Liver (tissue), 9 donors: ENCODE results near the gene TBX19. TPM values are rescaled to one million over a fixed set of nuclear protein-coding genes. Genes with fewer than 3 reads are reported as not detected.

Experiments used
- DNase-seq: peaks from one replicate; pipeline ENCODE4 v3.0.0-alpha.2; 2017; ENCODE audit warnings: low spot score
- H3K27ac ChIP-seq, 2 donors: one replicate each; pipeline ENCODE4 v1.7.0; 2013; ENCODE audit warnings: inconsistent platforms in 2 of 2, low read length in 2 of 2, control low read depth in 1 of 2, low read depth in 1 of 2, mild to moderate bottlenecking in 1 of 2
- H3K27me3 ChIP-seq, 4 donors: one replicate each; pipeline versions ENCODE4 v1.6.1 to v1.7.0; 2013; ENCODE audit warnings: low read length in 3 of 4, inconsistent platforms in 1 of 4, mild to moderate bottlenecking in 1 of 4, moderate library complexity in 1 of 4; ENCODE audit not compliant: control insufficient read depth in 4 of 4, insufficient read depth in 4 of 4
- H3K36me3 ChIP-seq, 4 donors: one replicate each; pipeline versions ENCODE4 v1.6.1 to v1.7.0; 2013; ENCODE audit warnings: low read length in 3 of 4, mild to moderate bottlenecking in 3 of 4, low read depth in 1 of 4, moderate library complexity in 1 of 4; ENCODE audit not compliant: control insufficient read depth in 4 of 4, insufficient read depth in 3 of 4
- H3K4me1 ChIP-seq, 4 donors: one replicate each; pipeline versions ENCODE4 v1.6.1 to v1.7.0; 2013; ENCODE audit warnings: low read length in 3 of 4, mild to moderate bottlenecking in 3 of 4, moderate library complexity in 1 of 4; ENCODE audit not compliant: control insufficient read depth in 4 of 4, insufficient read depth in 4 of 4
- H3K4me3 ChIP-seq, 3 donors: one replicate each; pipeline versions ENCODE4 v1.6.1 to v1.7.0; 2013; ENCODE audit warnings: low read length in 3 of 3, control low read depth in 1 of 3, low read depth in 1 of 3, mild to moderate bottlenecking in 1 of 3
- H3K9ac ChIP-seq, 2 donors: one replicate each; pipeline ENCODE4 v1.7.0; 2013; ENCODE audit warnings: low read length in 2 of 2, mild to moderate bottlenecking in 2 of 2, moderate library complexity in 2 of 2, control low read depth in 1 of 2, low read depth in 1 of 2
- H3K9me3 ChIP-seq, 4 donors: one replicate each; pipeline versions ENCODE4 v1.6.1 to v1.7.0; 2013; ENCODE audit warnings: low read length in 3 of 4; ENCODE audit not compliant: control insufficient read depth in 4 of 4
- CTCF ChIP-seq: fragments of 150-350 bp; IDR thresholded peaks from 2 replicates; pipeline ENCODE4 v1.5.1; 2017; ENCODE audit warnings: improper control_type of control experiment, low read depth, low read length; ENCODE audit not compliant: missing input control
- EGR1 ChIP-seq, 2 donors: IDR thresholded peaks; 2 replicates each; pipeline ENCODE4 v1.6.1; 2016 to 2018; ENCODE audit warnings: antibody characterized with exemption in 2 of 2, low read depth in 2 of 2
- FOXA1 ChIP-seq: IDR thresholded peaks from 2 replicates; pipeline ENCODE4 v1.6.1; 2016; ENCODE audit warnings: antibody characterized with exemption
- FOXA2 ChIP-seq: IDR thresholded peaks from 2 replicates; pipeline ENCODE4 v1.6.1; 2016; ENCODE audit warnings: antibody characterized with exemption
- HNF4A ChIP-seq, 2 donors: conservative IDR thresholded peaks; 2 replicates each; pipeline ENCODE4 v1.6.1; 2016; ENCODE audit warnings: antibody characterized with exemption in 2 of 2, mild to moderate bottlenecking in 2 of 2
- JUND ChIP-seq, 2 donors: IDR thresholded peaks; 2 replicates each; pipeline ENCODE4 v1.6.1; 2016; ENCODE audit warnings: antibody characterized with exemption in 2 of 2
- MAX ChIP-seq: IDR thresholded peaks from 2 replicates; pipeline ENCODE4 v1.6.1; 2016; ENCODE audit warnings: antibody characterized with exemption
- RAD21 ChIP-seq, 2 donors: IDR thresholded peaks; 2 replicates each; pipeline ENCODE4 v1.6.1; 2016; ENCODE audit warnings: antibody characterized with exemption in 2 of 2, mild to moderate bottlenecking in 2 of 2
- SP1 ChIP-seq: IDR thresholded peaks from 2 replicates; pipeline ENCODE4 v1.6.1; 2018; ENCODE audit warnings: antibody characterized with exemption, mild to moderate bottlenecking
- TAF1 ChIP-seq: conservative IDR thresholded peaks from 2 replicates; pipeline ENCODE4 v1.6.1; 2016; ENCODE audit warnings: antibody characterized with exemption, mild to moderate bottlenecking
- YY1 ChIP-seq: IDR thresholded peaks from 2 replicates; pipeline ENCODE4 v1.6.1; 2016; ENCODE audit warnings: antibody characterized with exemption, mild to moderate bottlenecking
- ZBTB33 ChIP-seq: IDR thresholded peaks from 2 replicates; pipeline ENCODE4 v1.6.1; 2016; ENCODE audit warnings: antibody characterized with exemption
- WGBS: extraction: QIAGEN DNeasy Blood & Tissue Kit; methylation state at CpG from one replicate; pipeline ENCODE4 v1.1.7; 2013; 5-methylcytosine and 5-hydroxymethylcytosine counted together
- polyA plus RNA-seq, 2 donors: library from polyadenylated mRNA; stranded (reverse) in 1 of 2; unstranded in 1 of 2; fragments of 200-250 nt in 1 of 2; fragments of >200 nt in 1 of 2; fragmentation: Nextera tagmentation in 1 of 2; extraction: Ambion mirVana in 1 of 2; gene quantifications; one replicate each; pipeline versions ENCODE4 v1.2.1 to v1.2.3, GENCODE V29; 2013 to 2015
- total RNA-seq, 2 donors: library from RNA; depleted of rRNA; stranded (reverse); fragments of >200 nt; gene quantifications; one replicate each; pipeline ENCODE4 v1.2.3, GENCODE V29; 2014
- TF ChIP-seq, protein P1 (sequence below): IDR thresholded peaks from 2 replicates; pipeline ENCODE4 v1.6.1; 2016; ENCODE audit warnings: antibody characterized with exemption
- TF ChIP-seq, protein P2 (sequence below): IDR thresholded peaks from 2 replicates; pipeline ENCODE4 v1.6.1; 2016; ENCODE audit warnings: antibody characterized with exemption, mild to moderate bottlenecking
- donor health status: healthy.
- donor health status: healthy.
- donor health status: healthy.
- donor health status: healthy.
- donor health status: healthy.

Gene TBX19
- total and polyA plus RNA-seq, 4 donors: 0.20 to 0.92 (median 0.37) TPM

GRCh38 chr1:168285971-168286927, 5.6 kb downstream of the TBX19 start:
- WGBS: 95% methylated on average over 4 of the region's 4 CpGs
- no peaks in the 10 kb centered on the region for H3K27me3 ChIP-seq
- no peak for DNase-seq
- no peak overlapping the region for H3K27ac ChIP-seq
- peaks cover 0 to 2% (median 0%) of the 10 kb centered on the region in 4 donors for H3K36me3 ChIP-seq
- H3K9me3 ChIP-seq: no peaks in the 10 kb centered on the region
- H3K9ac ChIP-seq: no peak overlapping the region
- no peak overlapping the region for H3K4me3 ChIP-seq
- TF ChIP-seq ZBTB33 (no peak), SP1 (no peak), JUND (IDR thresholded peaks at IDR 0.05) (no peak), HNF4A (conservative IDR thresholded peaks at IDR 0.05) (no peak), MAX (no peak), RAD21 (IDR thresholded peaks at IDR 0.05) (no peak), EGR1 (IDR thresholded peaks at IDR 0.05; ENCODE audit: low read depth in 2 of 2) (no peak), CTCF (no peak), FOXA1 (no peak), YY1 (no peak), FOXA2 (no peak), TAF1 (no peak)
- TF ChIP-seq, protein P1, sequence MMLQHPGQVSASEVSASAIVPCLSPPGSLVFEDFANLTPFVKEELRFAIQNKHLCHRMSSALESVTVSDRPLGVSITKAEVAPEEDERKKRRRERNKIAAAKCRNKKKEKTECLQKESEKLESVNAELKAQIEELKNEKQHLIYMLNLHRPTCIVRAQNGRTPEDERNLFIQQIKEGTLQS: no peak
- TF ChIP-seq, protein P2, sequence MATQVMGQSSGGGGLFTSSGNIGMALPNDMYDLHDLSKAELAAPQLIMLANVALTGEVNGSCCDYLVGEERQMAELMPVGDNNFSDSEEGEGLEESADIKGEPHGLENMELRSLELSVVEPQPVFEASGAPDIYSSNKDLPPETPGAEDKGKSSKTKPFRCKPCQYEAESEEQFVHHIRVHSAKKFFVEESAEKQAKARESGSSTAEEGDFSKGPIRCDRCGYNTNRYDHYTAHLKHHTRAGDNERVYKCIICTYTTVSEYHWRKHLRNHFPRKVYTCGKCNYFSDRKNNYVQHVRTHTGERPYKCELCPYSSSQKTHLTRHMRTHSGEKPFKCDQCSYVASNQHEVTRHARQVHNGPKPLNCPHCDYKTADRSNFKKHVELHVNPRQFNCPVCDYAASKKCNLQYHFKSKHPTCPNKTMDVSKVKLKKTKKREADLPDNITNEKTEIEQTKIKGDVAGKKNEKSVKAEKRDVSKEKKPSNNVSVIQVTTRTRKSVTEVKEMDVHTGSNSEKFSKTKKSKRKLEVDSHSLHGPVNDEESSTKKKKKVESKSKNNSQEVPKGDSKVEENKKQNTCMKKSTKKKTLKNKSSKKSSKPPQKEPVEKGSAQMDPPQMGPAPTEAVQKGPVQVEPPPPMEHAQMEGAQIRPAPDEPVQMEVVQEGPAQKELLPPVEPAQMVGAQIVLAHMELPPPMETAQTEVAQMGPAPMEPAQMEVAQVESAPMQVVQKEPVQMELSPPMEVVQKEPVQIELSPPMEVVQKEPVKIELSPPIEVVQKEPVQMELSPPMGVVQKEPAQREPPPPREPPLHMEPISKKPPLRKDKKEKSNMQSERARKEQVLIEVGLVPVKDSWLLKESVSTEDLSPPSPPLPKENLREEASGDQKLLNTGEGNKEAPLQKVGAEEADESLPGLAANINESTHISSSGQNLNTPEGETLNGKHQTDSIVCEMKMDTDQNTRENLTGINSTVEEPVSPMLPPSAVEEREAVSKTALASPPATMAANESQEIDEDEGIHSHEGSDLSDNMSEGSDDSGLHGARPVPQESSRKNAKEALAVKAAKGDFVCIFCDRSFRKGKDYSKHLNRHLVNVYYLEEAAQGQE: no peak
- H3K4me1 ChIP-seq: no peaks in the 10 kb centered on the region
